LNCAP (cell line): ENCODE measurements around the gene ZNF273.

ENCODE experiments used
- TF ChIP-seq, protein P1 (sequence below): fragments of 450-650 bp; IDR thresholded peaks from 2 replicates; pipeline ENCODE4 v1.5.1; 2017; ENCODE audit warnings: mild to moderate bottlenecking

Gene ZNF273

DNA sequence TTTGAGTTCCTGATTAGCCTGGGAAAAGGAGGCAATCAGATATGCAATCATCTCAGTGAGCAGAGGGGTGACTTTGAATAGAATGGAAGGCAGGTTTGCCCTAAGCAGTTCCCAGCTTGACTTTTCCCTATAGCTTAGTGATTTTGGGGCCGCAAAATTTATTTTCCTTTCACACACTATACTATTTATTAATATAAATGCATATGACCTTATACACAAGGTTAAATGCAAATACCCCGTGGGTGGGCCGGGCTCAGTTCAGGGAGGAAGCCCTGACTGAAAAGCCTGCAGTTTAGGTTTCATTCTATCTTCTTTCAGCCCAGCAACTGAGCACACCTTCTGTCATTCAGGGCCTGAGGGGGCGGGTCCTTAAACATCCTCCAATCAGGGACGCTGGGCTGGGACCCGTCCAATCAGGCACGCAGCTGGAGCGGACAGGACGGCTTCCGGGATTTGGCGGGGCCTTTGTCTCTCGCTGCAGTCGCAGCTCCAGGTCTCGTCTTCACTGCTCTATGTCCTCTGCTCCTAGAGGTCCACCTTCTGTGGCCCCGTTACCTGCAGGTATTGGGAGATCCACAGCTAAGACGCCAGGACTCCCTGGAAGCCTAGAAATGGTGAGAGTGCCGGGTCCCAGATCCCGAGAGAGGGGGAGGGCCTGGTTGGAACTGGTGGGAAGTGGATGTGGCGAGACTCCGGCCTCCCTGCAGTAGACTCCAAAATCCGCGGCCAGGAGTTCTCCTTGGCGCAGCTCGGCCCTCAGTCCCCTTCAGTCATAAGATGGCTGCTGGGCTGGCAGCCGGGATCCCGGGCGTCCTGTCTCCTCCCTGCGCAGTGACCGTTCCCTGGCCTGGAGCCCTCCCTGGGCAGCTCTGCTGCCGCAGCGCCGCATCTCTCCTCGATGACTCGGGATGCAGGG, at the start of gene ZNF273:
Gene ZNF273 (plus strand): TSS at position 468 of the 916 bp plus-strand sequence. CDS start 45 bp downstream, at position 513.
- TF ChIP-seq, protein P1, sequence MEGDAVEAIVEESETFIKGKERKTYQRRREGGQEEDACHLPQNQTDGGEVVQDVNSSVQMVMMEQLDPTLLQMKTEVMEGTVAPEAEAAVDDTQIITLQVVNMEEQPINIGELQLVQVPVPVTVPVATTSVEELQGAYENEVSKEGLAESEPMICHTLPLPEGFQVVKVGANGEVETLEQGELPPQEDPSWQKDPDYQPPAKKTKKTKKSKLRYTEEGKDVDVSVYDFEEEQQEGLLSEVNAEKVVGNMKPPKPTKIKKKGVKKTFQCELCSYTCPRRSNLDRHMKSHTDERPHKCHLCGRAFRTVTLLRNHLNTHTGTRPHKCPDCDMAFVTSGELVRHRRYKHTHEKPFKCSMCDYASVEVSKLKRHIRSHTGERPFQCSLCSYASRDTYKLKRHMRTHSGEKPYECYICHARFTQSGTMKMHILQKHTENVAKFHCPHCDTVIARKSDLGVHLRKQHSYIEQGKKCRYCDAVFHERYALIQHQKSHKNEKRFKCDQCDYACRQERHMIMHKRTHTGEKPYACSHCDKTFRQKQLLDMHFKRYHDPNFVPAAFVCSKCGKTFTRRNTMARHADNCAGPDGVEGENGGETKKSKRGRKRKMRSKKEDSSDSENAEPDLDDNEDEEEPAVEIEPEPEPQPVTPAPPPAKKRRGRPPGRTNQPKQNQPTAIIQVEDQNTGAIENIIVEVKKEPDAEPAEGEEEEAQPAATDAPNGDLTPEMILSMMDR = no peak

- TF ChIP-seq, protein P1 = no peak
Measured at GRCh38 chr7:64853679-64854078, 49.4 kb upstream of the ZNF273 start.

GRCh38 chr7:64854969-64855368, 48.1 kb upstream of the ZNF273 start:
- TF ChIP-seq, protein P1 = no peak

DNA sequence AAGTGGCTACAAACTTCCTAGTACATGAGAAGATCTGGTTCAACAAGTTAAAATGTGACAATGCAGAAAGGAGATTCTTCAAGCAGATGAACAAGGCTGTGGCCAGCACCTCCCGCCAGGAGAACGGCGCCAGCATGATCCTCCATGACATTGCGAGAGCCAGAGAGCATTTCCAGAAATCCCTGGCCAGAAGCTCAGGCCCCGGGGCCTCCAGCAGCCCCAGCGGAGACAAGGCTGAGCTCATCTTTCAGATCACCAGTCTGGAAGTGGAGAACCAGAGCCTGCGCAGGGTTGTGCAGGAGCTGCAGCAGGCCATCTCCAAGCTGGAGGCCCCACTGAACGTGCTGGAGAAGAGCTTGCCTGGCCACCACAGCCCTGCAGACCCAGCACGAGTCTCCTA, 40.1 kb upstream of the ZNF273 start:
- TF ChIP-seq, protein P1 = no peak

GRCh38 chr7:64863969-64864368, 39.1 kb upstream of the ZNF273 start:
- TF ChIP-seq, protein P1 = no peak

GRCh38 chr7:64867863-64868440, 35.1 kb upstream of the ZNF273 start:
- TF ChIP-seq, protein P1 = no peak

- TF ChIP-seq, protein P1 = no peak
Measured at GRCh38 chr7:64868499-64868898, 34.6 kb upstream of the ZNF273 start.
